CD4-positive, alpha-beta T cell (primary cell): Measurements from ENCODE around the gene EML4. TPM values are rescaled to one million over a fixed set of nuclear protein-coding genes. Genes with fewer than 3 reads are reported as not detected.

Experiments used
- ATAC-seq: fragments of 200-7000 bp; cut with Tn5 transposase; one replicate; pipeline ENCODE4 v1.10.0; 2022; ENCODE audit warnings: mild to moderate bottlenecking; ENCODE audit not compliant: poor library complexity
- CTCF ChIA-PET: fragments of 350-600 bp; sonication (Branson Sonifier 250); formaldehyde crosslinking; loops from one replicate; lab custom pipeline; 2021; ENCODE audit warnings: antibody characterized with exemption, inconsistent platforms; lab: Charles Lee
- POLR2A ChIA-PET: fragments of 350-600 bp; sonication (Branson Sonifier 250); formaldehyde crosslinking; loops from one replicate; lab custom pipeline; 2021; ENCODE audit warnings: antibody characterized with exemption, inconsistent platforms; lab: Charles Lee
- DNase-seq, 14 experiments: peaks; one replicate each; pipeline ENCODE4 v3.0.0-alpha.2; 2013 to 2020; ENCODE audit warnings: mixed read lengths in 2 of 14
- H3K27ac ChIP-seq, 2 donors: one replicate each; pipeline versions ENCODE4 v1.5.1 to v1.7.0; 2013; ENCODE audit warnings: low read length in 2 of 2, low read depth in 1 of 2, mild to moderate bottlenecking in 1 of 2
- H3K27me3 ChIP-seq, 2 experiments: 1 replicate in 1 of 2; 2 replicates in 1 of 2; pipeline versions ENCODE4 v1.6.1 to v1.7.0; 2013; ENCODE audit warnings: low read length in 2 of 2, control low read depth in 1 of 2, mild to moderate bottlenecking in 1 of 2, moderate library complexity in 1 of 2; ENCODE audit not compliant: insufficient read depth in 2 of 2, control insufficient read depth in 1 of 2
- H3K36me3 ChIP-seq: one replicate; pipeline ENCODE4 v1.6.1; 2013; ENCODE audit warnings: low read length, control low read depth; ENCODE audit not compliant: insufficient read depth
- H3K4me1 ChIP-seq: one replicate; pipeline ENCODE4 v1.6.1; 2013; ENCODE audit warnings: low read length, control low read depth; ENCODE audit not compliant: insufficient read depth
- H3K4me3 ChIP-seq: one replicate; pipeline ENCODE4 v1.5.1; 2013; ENCODE audit warnings: mild to moderate bottlenecking, low read length, moderate library complexity
- H3K9me3 ChIP-seq, 2 experiments: 1 replicate in 1 of 2; 2 replicates in 1 of 2; pipeline versions ENCODE4 v1.6.1 to v1.7.0; 2013; ENCODE audit warnings: low read length in 2 of 2, mild to moderate bottlenecking in 2 of 2, control low read depth in 1 of 2, moderate library complexity in 1 of 2; ENCODE audit not compliant: control insufficient read depth in 1 of 2, insufficient read depth in 1 of 2
- H3K27ac Mint-ChIP-seq: one replicate; pipeline ENCODE4 v1.8.0; 2020; ENCODE audit warnings: mixed read lengths
- H3K27me3 Mint-ChIP-seq: one replicate; pipeline ENCODE4 v1.8.0; 2021; ENCODE audit warnings: mixed read lengths
- H3K36me3 Mint-ChIP-seq: one replicate; pipeline ENCODE4 v1.8.0; 2021; ENCODE audit warnings: low read depth, mixed read lengths
- H3K4me1 Mint-ChIP-seq: one replicate; pipeline ENCODE4 v1.8.0; 2021; ENCODE audit warnings: low read depth, mixed read lengths
- H3K4me3 Mint-ChIP-seq: one replicate; pipeline ENCODE4 v1.8.0; 2020; ENCODE audit warnings: mild to moderate bottlenecking, mixed read lengths
- H3K9me3 Mint-ChIP-seq: one replicate; pipeline ENCODE4 v1.8.0; 2020; ENCODE audit warnings: mixed read lengths
- intact Hi-C, 2 experiments: fragments of 100-400 bp; cut with DNase I in 1 of 2; cut with micrococcal nuclease in 1 of 2; formaldehyde crosslinking; loops; one replicate each; pipeline versions ENCODE4 v1.15.1 to v1.9.0; 2023 to 2025; cut with DNase I, micrococcal nuclease
- total RNA-seq, 174 experiments: library from RNA in 2 of 174; stranded (reverse) in 2 of 174; gene quantifications; one replicate each; pipeline ENCODE4 v1.2.3 and lab custom pipeline; 2021 to 2026
- TF ChIP-seq, protein P1 (sequence below): fragments of 200-600 bp; IDR thresholded peaks from one replicate; pipeline ENCODE4 v1.8.0; 2022; ENCODE audit warnings: antibody characterized with exemption, mild to moderate bottlenecking

Gene EML4
- total RNA-seq, 2 experiments from 2014 or later: 219 to 228 TPM

DNA sequence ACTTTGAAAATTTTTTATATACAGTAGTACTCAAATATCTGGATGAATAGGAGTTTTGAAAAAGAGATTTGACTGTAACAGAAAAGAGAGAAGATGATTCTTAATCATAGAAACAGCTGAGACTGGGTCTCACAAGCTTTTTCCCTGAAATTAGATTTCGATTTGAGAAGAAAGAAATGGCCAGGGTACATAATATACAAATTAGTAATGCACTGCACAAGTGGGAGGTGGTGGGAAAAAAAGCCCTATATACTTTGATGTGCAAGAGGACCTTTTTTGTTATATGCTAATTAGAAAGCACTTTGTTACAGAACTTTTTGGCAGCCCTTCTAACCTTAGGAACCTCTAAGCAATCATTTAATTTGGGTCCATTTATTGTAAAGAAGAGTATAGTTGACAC is 62.9 kb downstream of the EML4 start:
- CTCF ChIA-PET: interaction anchor here (0.9 kb wide), 1 partner anchor 16 kb away, joined by 3 read pairs; no protein-coding TSS in a partner anchor
- ATAC-seq (no peak), DNase-seq (no peak)
- H3K4me1 ChIP-seq: peaks cover 36% of the 10 kb centered on the region
- H3K36me3 ChIP-seq: peaks cover 7% of the 10 kb centered on the region
- H3K9me3 Mint-ChIP-seq: no peaks in the 10 kb centered on the region
- H3K27me3 ChIP-seq: no peaks in the 10 kb centered on the region
- H3K9me3 ChIP-seq: no peaks in the 10 kb centered on the region
- no peak overlapping the region for H3K27ac Mint-ChIP-seq
- TF ChIP-seq, protein P1, sequence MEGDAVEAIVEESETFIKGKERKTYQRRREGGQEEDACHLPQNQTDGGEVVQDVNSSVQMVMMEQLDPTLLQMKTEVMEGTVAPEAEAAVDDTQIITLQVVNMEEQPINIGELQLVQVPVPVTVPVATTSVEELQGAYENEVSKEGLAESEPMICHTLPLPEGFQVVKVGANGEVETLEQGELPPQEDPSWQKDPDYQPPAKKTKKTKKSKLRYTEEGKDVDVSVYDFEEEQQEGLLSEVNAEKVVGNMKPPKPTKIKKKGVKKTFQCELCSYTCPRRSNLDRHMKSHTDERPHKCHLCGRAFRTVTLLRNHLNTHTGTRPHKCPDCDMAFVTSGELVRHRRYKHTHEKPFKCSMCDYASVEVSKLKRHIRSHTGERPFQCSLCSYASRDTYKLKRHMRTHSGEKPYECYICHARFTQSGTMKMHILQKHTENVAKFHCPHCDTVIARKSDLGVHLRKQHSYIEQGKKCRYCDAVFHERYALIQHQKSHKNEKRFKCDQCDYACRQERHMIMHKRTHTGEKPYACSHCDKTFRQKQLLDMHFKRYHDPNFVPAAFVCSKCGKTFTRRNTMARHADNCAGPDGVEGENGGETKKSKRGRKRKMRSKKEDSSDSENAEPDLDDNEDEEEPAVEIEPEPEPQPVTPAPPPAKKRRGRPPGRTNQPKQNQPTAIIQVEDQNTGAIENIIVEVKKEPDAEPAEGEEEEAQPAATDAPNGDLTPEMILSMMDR: no peak
- intact Hi-C loops: no loop called here
- no peak overlapping the region for H3K27ac ChIP-seq
- peaks cover 90% of the 10 kb centered on the region for H3K4me1 Mint-ChIP-seq
- no peak overlapping the region for H3K4me3 Mint-ChIP-seq
- peaks cover 22% of the 10 kb centered on the region for H3K36me3 Mint-ChIP-seq
- no peak overlapping the region for H3K4me3 ChIP-seq
- H3K27me3 Mint-ChIP-seq: no peaks in the 10 kb centered on the region
- POLR2A ChIA-PET: no interaction called here

GRCh38 chr2:42233976-42234441 is 64.9 kb downstream of the EML4 start:
- H3K27me3 Mint-ChIP-seq: no peaks in the 10 kb centered on the region
- H3K4me1 ChIP-seq: peaks cover 35% of the 10 kb centered on the region
- H3K4me3 Mint-ChIP-seq: no peak overlapping the region
- H3K27me3 ChIP-seq: no peaks in the 10 kb centered on the region
- TF ChIP-seq, protein P1: no peak
- peaks cover 7% of the 10 kb centered on the region for H3K36me3 ChIP-seq
- no peaks in the 10 kb centered on the region for H3K9me3 Mint-ChIP-seq
- no peak for ATAC-seq
- intact Hi-C loops: no loop called here
- H3K4me1 Mint-ChIP-seq: peaks cover 86% of the 10 kb centered on the region
- H3K36me3 Mint-ChIP-seq: peaks cover 18% of the 10 kb centered on the region
- no peak overlapping the region for H3K27ac ChIP-seq
- DNase-seq: no peak
- H3K9me3 ChIP-seq: no peaks in the 10 kb centered on the region
- no peak overlapping the region for H3K4me3 ChIP-seq
- peak overlapping the region; percentile 6 for H3K27ac Mint-ChIP-seq
- CTCF ChIA-PET: interaction anchor here (1.0 kb wide), 1 partner anchor 44 kb away, joined by 4 read pairs; no protein-coding TSS in a partner anchor
- POLR2A ChIA-PET: interaction anchor here (0.6 to 1.4 kb wide), 2 partner anchors 13 to 25 kb away, joined by 3 to 4 read pairs; no protein-coding TSS in a partner anchor

GRCh38 chr2:42236911-42237310 is 67.8 kb downstream of the EML4 start:
- ATAC-seq (no peak), DNase-seq (no peak)
- no peaks in the 10 kb centered on the region for H3K9me3 Mint-ChIP-seq
- H3K27me3 ChIP-seq: no peaks in the 10 kb centered on the region
- peaks cover 29% of the 10 kb centered on the region for H3K4me1 ChIP-seq
- H3K4me3 Mint-ChIP-seq: no peak overlapping the region
- peak overlapping the region; percentile 58 for H3K27ac Mint-ChIP-seq
- peaks cover 19% of the 10 kb centered on the region for H3K36me3 Mint-ChIP-seq
- no peak overlapping the region for H3K27ac ChIP-seq
- TF ChIP-seq, protein P1: no peak
- peaks cover 89% of the 10 kb centered on the region for H3K4me1 Mint-ChIP-seq
- CTCF ChIA-PET: no interaction called here
- peaks cover 11% of the 10 kb centered on the region for H3K36me3 ChIP-seq
- no peak overlapping the region for H3K4me3 ChIP-seq
- no peaks in the 10 kb centered on the region for H3K27me3 Mint-ChIP-seq
- intact Hi-C loops: loop anchor here (5.0 kb wide), 3 partner anchors 40 to 370 kb away; no protein-coding TSS in a partner anchor
- POLR2A ChIA-PET: no interaction called here
- no peaks in the 10 kb centered on the region for H3K9me3 ChIP-seq
